Left ventricle myocardium superior (tissue), 1 donor: ENCODE measurements around the gene KNDC1. TPM values are rescaled to one million over a fixed set of nuclear protein-coding genes. Genes with fewer than 3 reads are reported as not detected.
A peak's percentile ranks its signal among the peaks of the same experiment; 100 is the strongest.
"Not testable (repeated sequence)": the region's sequence is repeated elsewhere in the genome, so short reads cannot be mapped to it uniquely, and the experiment has no call there.

Source experiments
- ATAC-seq: fragments of 200-7000 bp; cut with Tn5 transposase; one replicate; pipeline ENCODE4 v1.9.1; 2020; ENCODE audit warnings: mild to moderate bottlenecking, moderate library complexity
- DNase-seq: peaks from one replicate; pipeline ENCODE4 v3.0.0-alpha.2; 2020
- intact Hi-C: fragments of 100-400 bp; cut with micrococcal nuclease; formaldehyde crosslinking; loops from one replicate; pipeline ENCODE4 v1.11.0; 2022
- total RNA-seq: library from RNA; stranded (reverse); fragmentation: NEBNext Ultra II Directional; extraction: Animal tissue kit (Norgen Biotek cat#: 25700); gene quantifications from one replicate; pipeline ENCODE4 v1.2.1, GENCODE V29; 2021
- donor health status: DM: no; HTN: yes; CAD: no; lungs with severe emphysema.

The KNDC1 gene
- total RNA-seq, 1 donor from 2014 or later, result 0.20 TPM

- intact Hi-C loops, ATAC-seq: not testable (repeated sequence)
- peak; percentile 19 for DNase-seq
Observed at GRCh38 chr10:133137486-133138145, 22.4 kb upstream of the KNDC1 start.

- DNase-seq (no peak), ATAC-seq (no peak)
- intact Hi-C loops, result no loop called here
Observed at GRCh38 chr10:133139551-133140065, 20.4 kb upstream of the KNDC1 start.

- ATAC-seq, result no peak
- intact Hi-C loops, result no loop called here
- peak; percentile 19 for DNase-seq
Observed at GRCh38 chr10:133140417-133141143, 19.4 kb upstream of the KNDC1 start.

- peak; percentile 16 for DNase-seq
- no peak for ATAC-seq
- intact Hi-C loops, result no loop called here
Observed at GRCh38 chr10:133141144-133141957, 18.7 kb upstream of the KNDC1 start.

- DNase-seq, result peak; percentile 7
- intact Hi-C loops, result no loop called here
- ATAC-seq, result no peak
Observed at GRCh38 chr10:133141958-133142340, 18.1 kb upstream of the KNDC1 start.

GRCh38 chr10:133142523-133143199, 17.4 kb upstream of the KNDC1 start:
- peak; percentile 13 for DNase-seq
- no peak for ATAC-seq
- intact Hi-C loops, result no loop called here

- DNase-seq (peak; percentile 18), ATAC-seq (no peak)
- intact Hi-C loops, result no loop called here
Observed at GRCh38 chr10:133143200-133143533, 16.9 kb upstream of the KNDC1 start.

GRCh38 chr10:133143546-133143945, 16.5 kb upstream of the KNDC1 start:
- intact Hi-C loops, result no loop called here
- no peak for ATAC-seq
- peak; percentile 8 for DNase-seq

GRCh38 chr10:133144771-133145170, 15.2 kb upstream of the KNDC1 start:
- intact Hi-C loops, result no loop called here
- no peak for DNase-seq
- ATAC-seq, result no peak

GRCh38 chr10:133150226-133150625, 9.8 kb upstream of the KNDC1 start:
- no peak for ATAC-seq
- no peak for DNase-seq

GRCh38 chr10:133150656-133151055, 9.4 kb upstream of the KNDC1 start:
- intact Hi-C loops, result no loop called here
- DNase-seq (no peak), ATAC-seq (no peak)

More at GRCh38 chr10:133150226-133150625, 9.8 kb upstream of the KNDC1 start:
- intact Hi-C loops, result no loop called here

- ATAC-seq, intact Hi-C loops, DNase-seq: not testable (repeated sequence)
Observed at GRCh38 chr10:133151071-133151470, 8.9 kb upstream of the KNDC1 start.

GRCh38 chr10:133151543-133151972, 8.5 kb upstream of the KNDC1 start:
- intact Hi-C loops, result no loop called here
- ATAC-seq (no peak), DNase-seq (no peak)

GRCh38 chr10:133154411-133154810, 5.6 kb upstream of the KNDC1 start:
- ATAC-seq (no peak), DNase-seq (no peak)
- intact Hi-C loops, result no loop called here

GRCh38 chr10:133154996-133155778, 4.8 kb upstream of the KNDC1 start:
- ATAC-seq, result no peak
- intact Hi-C loops, result no loop called here
- DNase-seq, result no peak

GRCh38 chr10:133156674-133157579, 3.1 kb upstream of the KNDC1 start:
- intact Hi-C loops, result no loop called here
- DNase-seq (no peak), ATAC-seq (no peak)

- no peak for ATAC-seq
- intact Hi-C loops, result no loop called here
- DNase-seq, result no peak
Observed at GRCh38 chr10:133157662-133158436, 2.2 kb upstream of the KNDC1 start.
